GM12872 (cell line): ENCODE results near the gene TACR2.

Experiments
- CTCF ChIP-seq: IDR thresholded peaks from 3 replicates; pipeline ENCODE4 v1.5.1; 2011; ENCODE audit warnings: low read depth, mild to moderate bottlenecking, low read length, moderate library complexity; ENCODE audit not compliant: insufficient read depth

Gene TACR2

GRCh38 chr10:69353977-69354635 is 62.6 kb downstream of the TACR2 start:
- TF ChIP-seq CTCF, result no peak
